ENCODE measurements around the gene SPRTN.

Gene SPRTN

DNA sequence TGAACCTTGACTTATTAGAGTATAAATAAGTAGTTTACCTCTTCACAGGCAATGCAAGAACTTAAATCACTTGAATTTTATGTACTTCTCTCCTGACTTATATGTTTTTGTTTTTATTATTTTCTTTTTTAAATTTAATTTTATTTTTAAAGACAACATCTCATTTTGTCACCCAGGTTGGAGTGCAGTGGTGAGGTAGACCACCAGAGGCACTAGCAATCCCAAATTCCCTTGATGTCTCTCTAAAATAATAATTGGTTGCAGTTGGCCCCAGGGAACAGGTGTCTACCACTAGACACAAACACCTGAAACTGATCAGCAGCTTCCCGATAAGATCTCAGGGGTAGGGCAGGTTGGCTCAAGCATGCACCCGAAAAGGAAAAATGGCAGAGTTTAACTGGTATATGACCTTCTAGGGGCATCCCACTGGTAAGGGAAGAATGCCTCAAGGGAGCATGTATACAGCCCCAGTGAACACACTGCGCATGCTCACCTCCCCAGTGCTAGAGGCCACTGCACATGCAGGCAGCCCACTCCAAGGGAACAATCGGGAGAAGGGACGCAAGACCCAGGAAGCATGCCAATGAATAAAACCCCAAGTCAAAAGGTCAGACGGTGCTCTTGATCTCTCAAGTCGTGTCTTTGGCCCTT, 15.1 kb upstream of the SPRTN start:
- in situ Hi-C loops (cut with MboI; ENCODE audit: low sequenced_read_pairs, unreplicated experiment): no loop called here
- DNase-seq (ENCODE audit: low spot score): no peak
- TF ChIP-seq, protein P1, sequence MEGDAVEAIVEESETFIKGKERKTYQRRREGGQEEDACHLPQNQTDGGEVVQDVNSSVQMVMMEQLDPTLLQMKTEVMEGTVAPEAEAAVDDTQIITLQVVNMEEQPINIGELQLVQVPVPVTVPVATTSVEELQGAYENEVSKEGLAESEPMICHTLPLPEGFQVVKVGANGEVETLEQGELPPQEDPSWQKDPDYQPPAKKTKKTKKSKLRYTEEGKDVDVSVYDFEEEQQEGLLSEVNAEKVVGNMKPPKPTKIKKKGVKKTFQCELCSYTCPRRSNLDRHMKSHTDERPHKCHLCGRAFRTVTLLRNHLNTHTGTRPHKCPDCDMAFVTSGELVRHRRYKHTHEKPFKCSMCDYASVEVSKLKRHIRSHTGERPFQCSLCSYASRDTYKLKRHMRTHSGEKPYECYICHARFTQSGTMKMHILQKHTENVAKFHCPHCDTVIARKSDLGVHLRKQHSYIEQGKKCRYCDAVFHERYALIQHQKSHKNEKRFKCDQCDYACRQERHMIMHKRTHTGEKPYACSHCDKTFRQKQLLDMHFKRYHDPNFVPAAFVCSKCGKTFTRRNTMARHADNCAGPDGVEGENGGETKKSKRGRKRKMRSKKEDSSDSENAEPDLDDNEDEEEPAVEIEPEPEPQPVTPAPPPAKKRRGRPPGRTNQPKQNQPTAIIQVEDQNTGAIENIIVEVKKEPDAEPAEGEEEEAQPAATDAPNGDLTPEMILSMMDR (IDR thresholded peaks at IDR 0.05; ENCODE audit: borderline replicate concordance, control extremely low read depth, extremely low read depth, insufficient read depth, missing control alignments): no peak

DNA sequence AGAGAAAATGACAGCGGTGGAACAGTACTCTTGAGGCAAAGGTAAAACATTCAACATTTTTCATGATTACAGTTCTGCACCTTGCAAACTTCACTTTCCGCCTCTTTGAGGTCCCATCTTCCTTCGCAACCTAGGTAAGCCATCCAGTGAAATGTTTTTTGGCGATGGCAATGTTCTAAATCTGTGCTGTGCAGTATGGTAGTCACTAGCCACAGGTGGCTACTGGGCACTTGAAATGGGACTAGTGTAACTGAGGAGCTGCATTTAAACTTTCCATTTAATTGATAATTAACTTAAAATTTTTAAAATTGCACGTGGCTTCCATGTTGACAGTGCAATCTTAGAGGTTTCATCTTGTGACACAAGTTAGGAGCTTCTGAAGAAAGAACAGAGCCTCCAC, 13.4 kb upstream of the SPRTN start:
- TF ChIP-seq, protein P1 (IDR thresholded peaks at IDR 0.05; ENCODE audit: borderline replicate concordance, control extremely low read depth, extremely low read depth, insufficient read depth, missing control alignments): no peak

DNA sequence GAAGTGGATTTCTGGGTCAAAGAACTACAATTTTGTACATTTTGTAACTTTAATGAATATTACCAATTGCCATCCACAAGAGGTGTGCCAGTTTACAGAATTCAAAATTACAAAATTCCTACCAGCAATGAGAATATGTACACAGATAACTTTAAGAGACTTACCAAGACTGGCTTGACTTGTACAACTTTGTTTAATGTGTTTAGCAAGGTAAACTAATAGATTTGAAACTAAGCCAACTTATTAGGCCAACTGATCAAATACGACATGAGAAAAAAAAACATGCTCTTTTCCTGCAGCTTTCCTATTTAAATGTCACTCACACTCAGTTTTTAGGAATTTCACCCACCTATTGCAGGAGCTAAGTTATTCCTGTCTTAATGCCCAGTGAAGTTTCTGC, 11.8 kb upstream of the SPRTN start:
- TF ChIP-seq, protein P1 (IDR thresholded peaks at IDR 0.05; ENCODE audit: borderline replicate concordance, control extremely low read depth, extremely low read depth, insufficient read depth, missing control alignments): no peak
- in situ Hi-C loops (cut with MboI; ENCODE audit: low sequenced_read_pairs, unreplicated experiment): no loop called here
- DNase-seq (ENCODE audit: low spot score): no peak

More for the DNA sequence above, 13.4 kb upstream of the SPRTN start:
- no peak for DNase-seq (ENCODE audit: low spot score)
- in situ Hi-C loops (cut with MboI; ENCODE audit: low sequenced_read_pairs, unreplicated experiment): no loop called here

DNA sequence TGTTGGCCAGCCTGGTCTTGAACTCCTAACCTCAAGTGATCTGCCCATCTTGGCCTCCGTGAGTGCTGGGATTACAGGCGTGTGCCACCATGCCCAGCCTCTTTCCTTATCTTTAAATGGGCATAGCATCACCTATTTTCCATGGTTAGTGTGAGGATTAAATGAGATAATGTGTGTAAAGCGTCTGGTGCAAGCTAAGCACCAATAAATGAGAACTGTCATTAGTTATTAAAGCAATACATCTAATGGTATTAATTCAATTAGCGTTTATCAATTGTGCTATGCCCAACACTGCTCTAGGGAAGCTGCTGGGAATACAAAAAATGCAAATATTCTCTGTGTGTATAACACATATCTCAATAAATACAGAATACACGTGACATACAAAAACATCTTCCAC, 10.5 kb upstream of the SPRTN start:
- in situ Hi-C loops (cut with MboI; ENCODE audit: low sequenced_read_pairs, unreplicated experiment): no loop called here
- DNase-seq (ENCODE audit: low spot score): no peak
- TF ChIP-seq, protein P1 (IDR thresholded peaks at IDR 0.05; ENCODE audit: borderline replicate concordance, control extremely low read depth, extremely low read depth, insufficient read depth, missing control alignments): no peak

DNA sequence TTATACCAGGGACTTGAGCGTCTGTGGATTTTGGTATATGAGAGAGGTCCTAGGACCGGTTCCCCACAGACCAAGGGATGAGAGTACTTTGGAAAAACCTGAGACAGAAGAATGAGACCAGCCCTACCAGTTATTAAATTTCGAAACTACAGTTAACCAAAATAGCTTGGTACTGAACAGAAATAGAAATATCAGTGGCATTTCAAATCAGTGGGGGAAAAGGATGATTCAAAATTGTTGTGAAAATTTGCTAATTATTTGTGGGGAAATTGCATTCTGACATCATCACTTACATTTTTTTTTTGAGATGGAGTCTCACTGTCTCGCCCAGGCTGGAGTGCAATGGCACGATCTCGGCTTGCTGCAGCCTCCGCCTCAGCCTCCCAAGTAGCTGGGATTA, 8.6 kb upstream of the SPRTN start:
- DNase-seq (ENCODE audit: low spot score): no peak
- in situ Hi-C loops (cut with MboI; ENCODE audit: low sequenced_read_pairs, unreplicated experiment): no loop called here
- TF ChIP-seq, protein P1 (IDR thresholded peaks at IDR 0.05; ENCODE audit: borderline replicate concordance, control extremely low read depth, extremely low read depth, insufficient read depth, missing control alignments): no peak

DNA sequence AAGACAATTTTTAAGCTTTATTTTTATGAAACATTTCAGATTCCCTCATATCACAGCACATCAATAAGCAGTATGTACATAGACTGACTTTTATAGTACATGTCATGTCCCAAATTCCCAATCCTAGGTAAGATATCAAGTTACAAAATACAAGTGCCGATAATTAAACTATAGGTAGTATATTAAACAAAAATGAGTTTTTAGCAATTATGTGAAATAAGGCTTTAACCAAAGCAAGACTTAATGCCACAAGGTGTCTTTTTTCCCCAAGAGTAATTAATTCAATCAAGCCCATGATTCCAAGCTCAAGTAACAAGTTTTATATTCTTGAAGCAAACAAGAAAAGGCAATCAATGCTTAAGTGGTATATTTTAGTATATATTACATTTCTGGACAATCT, 5.3 kb upstream of the SPRTN start:
- in situ Hi-C loops (cut with MboI; ENCODE audit: low sequenced_read_pairs, unreplicated experiment): no loop called here
- TF ChIP-seq, protein P1 (IDR thresholded peaks at IDR 0.05; ENCODE audit: borderline replicate concordance, control extremely low read depth, extremely low read depth, insufficient read depth, missing control alignments): no peak
- no peak for DNase-seq (ENCODE audit: low spot score)
